Parathyroid adenoma (tissue), 2 donors: Measurements from ENCODE around the gene KDELR3.

Experiments used
- H2AFZ ChIP-seq: fragments of 300-600 bp; sonication (generic); one replicate; pipeline ENCODE4 v1.7.0; 2017; ENCODE audit warnings: antibody characterized with exemption, mild to moderate bottlenecking
- H3K27ac ChIP-seq: fragments of 300-600 bp; sonication (generic); one replicate; pipeline ENCODE4 v1.7.0; 2017
- H3K27me3 ChIP-seq: fragments of 300-600 bp; sonication (generic); one replicate; pipeline ENCODE4 v1.7.0; 2017; ENCODE audit warnings: low read length; ENCODE audit not compliant: control insufficient read depth, insufficient read depth
- H3K36me3 ChIP-seq: fragments of 300-600 bp; sonication (generic); one replicate; pipeline ENCODE4 v1.7.0; 2017; ENCODE audit warnings: low read length; ENCODE audit not compliant: control insufficient read depth, insufficient read depth
- H3K4me1 ChIP-seq: fragments of 300-600 bp; sonication (generic); one replicate; pipeline ENCODE4 v1.7.0; 2017; ENCODE audit warnings: control low read depth
- H3K4me2 ChIP-seq: fragments of 300-600 bp; sonication (generic); one replicate; pipeline ENCODE4 v1.7.0; 2017; ENCODE audit warnings: low read length
- H3K4me3 ChIP-seq: fragments of 300-600 bp; sonication (generic); one replicate; pipeline ENCODE4 v1.7.0; 2017; ENCODE audit warnings: low read depth, low read length
- H3K79me2 ChIP-seq: fragments of 300-600 bp; sonication (generic); one replicate; pipeline ENCODE4 v1.7.0; 2017; ENCODE audit warnings: control low read depth
- H3K9ac ChIP-seq: fragments of 300-600 bp; sonication (generic); one replicate; pipeline ENCODE4 v1.7.0; 2017; ENCODE audit warnings: mild to moderate bottlenecking
- H3K9me3 ChIP-seq: fragments of 300-600 bp; sonication (generic); one replicate; pipeline ENCODE4 v1.7.0; 2017; ENCODE audit warnings: low read length; ENCODE audit not compliant: control insufficient read depth
- CTCF ChIP-seq: fragments of 300-600 bp; sonication (generic); IDR thresholded peaks from one replicate; pipeline ENCODE4 v1.7.0; 2017; ENCODE audit warnings: antibody characterized with exemption, mild to moderate bottlenecking
- donor health status: primary hyperparathyroidism.

The KDELR3 gene

GRCh38 chr22:38531251-38531938 is 63.5 kb downstream of the KDELR3 start:
- H3K27me3 ChIP-seq, result no peaks in the 10 kb centered on the region
- no peak overlapping the region for H3K4me3 ChIP-seq
- no peak for TF ChIP-seq CTCF
- no peaks in the 10 kb centered on the region for H3K79me2 ChIP-seq
- H3K9me3 ChIP-seq, result no peaks in the 10 kb centered on the region
- no peak overlapping the region for H3K9ac ChIP-seq
- H3K4me2 ChIP-seq, result no peak overlapping the region
- H2AFZ ChIP-seq, result no peak overlapping the region
- no peak overlapping the region for H3K27ac ChIP-seq
- H3K4me1 ChIP-seq, result no peaks in the 10 kb centered on the region
- H3K36me3 ChIP-seq, result no peaks in the 10 kb centered on the region
